ENCODE data around the gene CSK.
"Not testable (repeated sequence)": the region's sequence is repeated elsewhere in the genome, so short reads cannot be mapped to it uniquely, and the experiment has no call there.

The CSK gene

DNA sequence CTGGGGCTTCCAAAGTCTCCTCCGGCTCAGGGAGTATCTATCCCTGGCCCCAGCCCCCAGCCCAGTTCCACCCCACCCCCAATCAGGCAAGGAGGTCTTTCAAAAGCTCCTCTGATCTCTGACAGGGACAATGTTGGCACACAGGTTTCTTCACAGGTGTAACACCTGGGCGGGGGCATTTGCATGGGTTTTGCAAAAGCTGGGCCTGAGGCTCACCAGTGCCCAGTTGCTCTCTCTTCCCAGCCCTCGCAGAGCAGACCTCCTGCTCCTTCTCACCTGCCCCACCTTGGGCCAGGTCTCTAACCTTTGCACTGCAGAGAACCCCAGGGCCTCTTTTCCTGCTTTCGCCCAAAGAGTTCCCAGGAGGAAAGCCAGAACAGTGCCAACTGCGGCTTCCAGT, 8.6 kb upstream of the CSK start:
- no peak for DNase-seq

DNA sequence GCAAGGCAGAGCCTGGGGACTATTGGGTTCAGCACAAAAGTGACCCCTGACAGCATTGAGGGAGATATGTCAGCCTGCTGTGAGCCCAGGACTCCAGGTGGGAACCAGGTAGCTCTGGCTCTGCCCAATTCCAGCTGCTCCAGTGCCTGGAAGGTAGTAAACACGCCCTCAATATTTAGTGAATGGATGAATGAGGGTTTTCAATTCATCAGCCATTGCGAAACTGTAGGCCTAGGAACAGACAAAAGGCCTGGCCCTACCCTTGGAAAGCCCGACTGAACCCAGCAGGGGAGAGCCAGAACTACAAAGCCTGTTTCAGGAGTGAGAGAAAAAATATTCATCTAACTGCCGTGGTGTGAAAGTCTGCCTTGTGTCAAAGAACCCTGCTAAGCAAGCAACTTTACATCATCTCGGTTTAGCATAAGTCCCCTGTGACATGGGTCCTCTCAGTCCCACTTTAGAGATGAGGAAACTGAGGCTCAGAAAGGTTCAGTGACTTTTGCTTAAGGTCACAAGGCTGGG, 8.1 kb upstream of the CSK start:
- no peak for DNase-seq

- DNase-seq: no peak
Observed at GRCh38 chr15:74775132-74775562, 6.7 kb upstream of the CSK start.

DNA sequence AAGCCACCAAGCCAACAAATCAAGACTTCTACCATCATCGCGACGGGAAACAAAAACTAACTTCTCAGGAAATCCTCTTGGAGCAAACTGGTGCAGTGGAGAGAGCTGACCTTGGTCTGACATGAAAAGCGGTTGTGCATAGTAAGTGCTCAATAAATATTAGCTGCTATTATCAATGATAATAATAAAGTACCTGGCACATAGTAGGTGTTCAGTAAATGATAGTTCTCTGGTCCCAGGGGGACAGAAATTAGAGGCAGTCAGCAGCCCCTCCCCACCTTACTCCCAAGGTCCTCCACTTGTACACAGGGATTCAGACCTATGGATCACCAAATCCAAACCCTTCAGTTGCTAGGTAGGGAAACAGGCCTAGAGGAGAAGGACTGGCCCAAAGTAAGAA, 6.0 kb upstream of the CSK start:
- no peak for DNase-seq

DNA sequence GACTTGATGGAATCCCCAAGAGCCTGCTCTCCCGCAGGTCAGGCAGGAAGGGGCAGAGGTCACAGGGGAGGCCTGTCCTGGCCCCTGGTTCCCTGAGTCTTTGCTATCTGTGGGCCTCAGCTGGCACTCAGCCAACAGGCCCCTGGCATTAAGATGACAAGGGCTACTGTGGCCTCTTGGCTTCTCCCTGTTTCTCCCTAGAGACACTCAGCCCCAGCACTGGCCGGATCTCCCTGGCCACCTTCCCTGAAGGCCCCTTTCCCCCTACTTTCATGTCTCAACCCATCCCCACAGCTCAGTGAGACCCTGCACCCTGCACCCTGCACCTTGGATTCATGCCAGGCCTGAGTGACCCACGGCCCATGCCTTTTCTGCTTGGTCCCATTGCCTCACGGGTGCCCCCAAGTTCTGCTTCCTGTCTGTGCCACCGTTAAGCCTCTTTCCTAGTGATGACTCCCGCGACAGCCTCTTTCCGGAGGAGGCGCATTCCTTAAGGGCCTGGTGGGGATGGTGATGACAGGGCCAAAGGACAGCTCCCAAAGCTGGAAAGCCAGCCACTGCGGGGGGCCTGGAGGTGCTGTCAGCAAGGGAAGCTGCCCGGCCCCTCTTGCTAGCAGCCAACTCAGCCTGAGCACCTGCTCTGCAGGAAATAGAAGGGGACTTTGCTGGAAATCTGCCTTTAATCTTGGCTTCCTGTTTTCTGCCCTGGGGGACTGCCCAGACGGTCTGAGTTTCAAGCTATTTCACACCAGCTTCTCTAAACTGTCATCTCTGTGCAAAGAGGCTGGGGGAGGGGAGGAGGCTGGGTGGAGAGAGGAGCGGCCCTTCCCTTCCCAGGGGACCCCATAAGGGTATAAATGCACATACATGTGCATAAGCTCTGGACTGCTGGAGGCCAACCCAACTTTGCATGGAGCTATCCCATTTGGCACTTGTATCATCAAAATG, 4.8 kb upstream of the CSK start:
- DNase-seq: peak; percentile 63

DNA sequence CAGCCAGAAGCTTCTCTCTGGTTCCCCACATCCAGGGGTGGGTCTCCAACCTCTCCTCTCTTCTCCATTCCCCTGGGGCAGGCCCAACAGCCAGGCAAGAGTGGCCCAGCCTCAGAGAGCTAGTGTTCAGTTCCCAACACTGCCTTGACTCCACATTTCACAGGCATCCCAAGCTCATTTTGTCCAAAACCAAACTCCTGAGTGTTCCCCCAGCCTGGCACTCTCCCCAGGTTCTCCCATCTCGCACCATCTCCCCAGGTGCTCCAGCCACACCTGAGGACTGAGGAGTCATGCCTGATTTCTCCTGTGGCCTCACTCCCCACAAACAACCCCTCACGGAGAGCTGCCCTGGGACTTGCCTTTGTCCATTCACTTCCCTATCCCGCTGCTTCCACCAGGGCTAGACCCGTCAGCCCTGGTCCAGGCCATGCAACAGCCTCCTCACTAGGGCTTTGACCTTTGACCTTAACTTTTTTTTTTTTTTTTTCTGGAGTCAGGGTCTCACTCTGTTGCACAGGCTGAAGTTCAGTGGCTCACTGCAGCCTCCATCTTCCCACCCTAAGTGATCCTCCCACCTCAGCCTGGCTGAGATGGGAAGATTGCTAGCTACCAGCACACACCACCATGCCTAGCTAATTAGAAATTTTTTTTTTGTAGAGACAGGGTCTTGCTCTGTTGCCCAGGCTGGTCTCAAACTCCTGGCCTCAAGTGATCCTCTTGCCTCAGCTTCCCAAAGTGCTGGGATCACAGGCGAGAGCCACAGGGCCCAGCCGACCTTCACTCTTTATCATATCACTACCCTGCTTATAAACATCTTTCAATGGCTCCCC, 3.9 kb upstream of the CSK start:
- DNase-seq: no peak

DNA sequence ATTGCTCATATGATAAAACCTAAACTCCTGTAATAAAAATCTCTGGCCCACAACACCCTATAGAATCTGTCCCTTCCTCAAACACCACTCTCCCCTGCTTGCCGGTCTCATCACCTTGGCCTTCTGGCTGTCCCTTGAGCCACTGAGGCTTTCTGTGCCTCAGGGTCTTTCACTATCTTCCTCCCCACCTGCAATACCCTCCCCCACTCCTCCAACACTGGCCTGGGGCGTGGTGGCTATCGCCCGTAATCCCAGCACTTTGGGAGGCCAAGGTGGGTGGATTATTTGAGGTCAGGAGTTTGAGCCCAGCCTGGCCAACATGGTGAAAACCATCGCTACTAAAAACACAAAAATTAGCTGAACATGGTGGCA, 3.3 kb upstream of the CSK start:
- no peak for DNase-seq

GRCh38 chr15:74779162-74779648, 2.7 kb upstream of the CSK start:
- DNase-seq: no peak

DNA sequence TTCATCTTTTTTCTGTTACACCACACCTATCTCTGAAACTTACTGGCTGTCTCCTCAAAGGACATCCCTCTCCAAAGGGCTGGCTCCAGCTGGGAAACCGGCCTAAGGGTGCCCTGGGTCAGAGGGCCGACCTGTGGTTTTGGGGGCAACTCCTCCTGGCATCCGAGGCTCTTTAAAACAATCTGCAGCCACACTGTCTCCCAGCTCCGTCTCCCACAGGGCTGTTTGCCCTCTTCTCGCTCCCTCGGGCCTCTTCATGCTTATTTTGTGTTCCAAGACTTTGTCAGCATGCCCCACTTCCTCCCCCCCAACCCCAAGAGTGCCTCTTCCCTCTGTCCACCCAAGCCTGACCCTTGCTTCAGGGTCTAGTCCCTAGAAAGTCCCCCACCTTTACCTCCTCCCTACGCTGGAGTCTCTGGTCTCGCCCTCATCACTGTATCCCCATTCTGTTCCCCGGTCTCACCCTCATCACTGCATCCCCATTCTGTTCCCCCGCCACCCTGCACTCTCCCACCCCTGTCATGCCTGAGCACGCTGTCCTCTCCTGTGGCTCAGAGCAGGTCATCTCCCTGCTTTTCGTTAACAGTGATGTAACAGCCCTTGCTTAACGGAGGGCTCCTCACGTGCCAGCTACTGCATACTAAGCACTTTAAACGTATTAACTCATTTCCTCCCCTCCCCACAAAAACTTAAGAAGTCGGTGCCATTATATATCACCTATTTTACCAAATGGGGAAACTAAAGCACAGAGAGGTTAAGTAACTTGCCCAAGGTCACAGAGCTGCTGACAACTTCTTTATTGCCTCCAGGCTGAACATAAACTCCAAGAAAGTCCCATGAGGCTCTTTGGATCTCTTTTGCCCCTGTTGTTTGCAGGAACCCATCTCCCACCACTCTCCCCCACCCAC, 1.1 kb upstream of the CSK start:
- DNase-seq: peak; percentile 63

DNA sequence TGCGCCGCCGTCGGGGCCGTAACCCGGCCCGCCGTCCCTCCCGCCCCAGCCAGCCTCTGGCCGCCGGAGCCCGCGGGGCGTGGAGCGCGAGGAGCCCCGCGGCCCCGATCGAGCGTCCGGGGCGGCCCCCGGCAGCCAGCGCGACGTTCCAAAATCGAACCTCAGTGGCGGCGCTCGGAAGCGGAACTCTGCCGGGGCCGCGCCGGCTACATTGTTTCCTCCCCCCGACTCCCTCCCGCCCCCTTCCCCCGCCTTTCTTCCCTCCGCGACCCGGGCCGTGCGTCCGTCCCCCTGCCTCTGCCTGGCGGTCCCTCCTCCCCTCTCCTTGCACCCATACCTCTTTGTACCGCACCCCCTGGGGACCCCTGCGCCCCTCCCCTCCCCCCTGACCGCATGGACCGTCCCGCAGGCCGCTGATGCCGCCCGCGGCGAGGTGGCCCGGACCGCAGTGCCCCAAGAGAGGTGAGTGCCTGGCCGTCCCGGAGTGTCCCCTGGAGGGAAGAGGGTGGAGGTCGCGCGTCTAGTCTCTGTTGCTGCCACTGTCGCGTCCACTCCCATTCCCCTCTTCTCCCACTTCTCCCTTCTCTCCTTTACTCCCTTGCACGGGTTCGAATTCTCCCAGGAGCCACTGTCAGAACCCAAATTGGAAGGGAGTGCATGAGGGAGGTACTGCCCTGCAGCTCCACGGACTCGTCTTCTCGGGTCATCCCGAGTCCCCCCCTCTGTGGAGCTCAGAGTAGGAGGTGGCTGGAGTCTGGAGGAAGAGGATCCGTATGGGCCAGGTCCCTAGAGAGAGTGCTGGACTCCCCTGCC, 585 bp downstream of the CSK start:
- DNase-seq: peak; percentile 68

GRCh38 chr15:74783072-74783807, 1.4 kb downstream of the CSK start:
- DNase-seq: peak; percentile 59

- no peak for DNase-seq
Observed at GRCh38 chr15:74783808-74784175, 1.9 kb downstream of the CSK start.

GRCh38 chr15:74784426-74785193, 2.7 kb downstream of the CSK start:
- DNase-seq: no peak

GRCh38 chr15:74785194-74786032, 3.5 kb downstream of the CSK start:
- DNase-seq: peak; percentile 63

DNA sequence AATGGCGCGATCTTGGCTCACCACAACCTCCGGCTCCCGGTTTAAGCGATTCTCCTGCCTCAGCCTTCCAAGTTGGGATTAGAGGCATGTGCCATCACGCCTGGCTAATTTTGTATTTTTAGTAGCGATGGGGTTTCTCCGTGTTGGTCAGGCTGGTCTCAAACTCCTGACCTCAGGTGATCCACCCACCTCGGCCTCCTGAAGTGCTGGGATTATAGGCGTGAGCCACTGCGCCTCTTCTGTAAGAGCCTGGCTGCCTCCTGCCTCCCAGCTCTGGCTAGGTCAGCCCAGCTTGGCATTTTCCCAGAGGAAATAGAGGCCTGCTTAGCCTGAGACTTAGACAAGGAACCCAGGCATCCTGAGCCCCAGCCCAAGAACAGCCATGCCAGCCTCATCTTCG, 4.2 kb downstream of the CSK start:
- not testable (repeated sequence) for DNase-seq

- DNase-seq: peak; percentile 57
Observed at GRCh38 chr15:74786551-74787165, 4.8 kb downstream of the CSK start.

DNA sequence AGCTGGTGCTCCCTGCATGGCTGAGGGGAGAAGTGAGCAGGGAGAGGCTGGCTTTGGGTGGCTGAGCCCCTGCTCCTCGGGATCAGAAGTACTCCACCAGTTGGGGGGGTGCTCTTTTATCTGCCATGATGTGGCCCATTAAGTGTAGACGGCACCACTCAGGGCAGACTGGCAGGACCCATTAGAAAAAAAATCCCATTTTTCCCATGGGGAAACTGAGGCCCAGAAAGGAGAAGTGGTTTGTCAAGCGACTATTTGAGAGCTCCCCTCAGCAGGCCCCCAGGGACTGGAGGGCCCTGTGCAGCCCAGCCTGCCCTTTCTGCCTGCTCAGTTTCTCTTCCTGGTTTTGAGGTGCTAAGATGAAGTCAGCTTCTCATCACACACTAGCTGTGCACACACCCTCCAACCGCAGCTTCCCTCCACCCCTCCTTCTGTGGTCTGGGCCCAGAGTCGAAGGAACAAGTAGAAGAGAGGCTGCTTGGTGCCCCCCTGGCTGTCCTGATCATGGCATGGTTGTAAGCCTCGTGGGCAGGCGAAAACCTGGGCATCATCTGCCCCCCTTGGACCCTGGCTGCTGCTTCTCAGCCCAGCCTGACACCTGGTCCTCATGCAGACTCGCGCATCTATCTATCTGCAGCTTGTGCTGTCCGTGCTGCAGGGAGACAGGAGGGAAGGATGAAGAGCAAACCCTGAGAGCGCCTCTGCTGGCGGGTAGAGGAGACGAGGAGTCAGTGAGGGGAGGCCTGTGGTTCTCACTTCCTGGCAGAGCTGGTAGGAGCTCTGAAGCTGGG, 5.6 kb downstream of the CSK start:
- DNase-seq: peak; percentile 94
